GM19240 (cell line): Measurements from ENCODE around the gene SENP5.

Experiments used
- DNase-seq: peaks from one replicate; pipeline ENCODE4 v3.0.0; 2011; ENCODE audit warnings: low spot score; ENCODE audit not compliant: insufficient read length

The SENP5 gene

GRCh38 chr3:196968233-196969133, 100.8 kb downstream of the SENP5 start, which contains the start of gene PIGZ:
PIGZ (minus strand) TSS chr3:196968833; CDS start chr3:196952031, 16,802 bp downstream.
- DNase-seq = peak; percentile 50

GRCh38 chr3:196969134-196969659, 101.5 kb downstream of the SENP5 start:
- DNase-seq = peak; percentile 52

GRCh38 chr3:196969660-196970546, 102.2 kb downstream of the SENP5 start:
- peak; percentile 77 for DNase-seq

- DNase-seq = no peak
These were observed 102.9 kb downstream of the SENP5 start for GRCh38 chr3:196970547-196971093.

- DNase-seq = no peak
These were observed 103.5 kb downstream of the SENP5 start for GRCh38 chr3:196971094-196971698.

- DNase-seq = no peak
These were observed 106.9 kb downstream of the SENP5 start for GRCh38 chr3:196974661-196975060.

- no peak for DNase-seq
These were observed 107.6 kb downstream of the SENP5 start for GRCh38 chr3:196975349-196975748.

- no peak for DNase-seq
These were observed 109.2 kb downstream of the SENP5 start for GRCh38 chr3:196976941-196977340.

- no peak for DNase-seq
These were observed 111.8 kb downstream of the SENP5 start for GRCh38 chr3:196979545-196979944.

GRCh38 chr3:196981657-196982056, 113.9 kb downstream of the SENP5 start:
- DNase-seq = no peak

- DNase-seq = no peak
These were observed 115.5 kb downstream of the SENP5 start for GRCh38 chr3:196983186-196983585.
